SK-N-SH (cell line): ENCODE data around the gene TRABD2A. TPM values are rescaled to one million over a fixed set of nuclear protein-coding genes. Genes with fewer than 3 reads are reported as not detected.
"Not testable (repeated sequence)": the region's sequence is repeated elsewhere in the genome, so short reads cannot be mapped to it uniquely, and the experiment has no call there.

ENCODE experiments used
- CTCF ChIA-PET: fragments of 300-600, 350-600 bp; formaldehyde crosslinking; extraction: SDS; loops from one replicate; lab custom pipeline; 2021; lab: Yijun Ruan, JAX
- POLR2A ChIA-PET: fragments of 350-600 bp; sonication (Branson Sonifier 250); formaldehyde crosslinking; extraction: SDS; loops from one replicate; lab custom pipeline; 2020; ENCODE audit warnings: antibody characterized with exemption, inconsistent platforms; lab: Yijun Ruan, JAX
- DNase-seq: peaks from one replicate; pipeline ENCODE4 v3.0.0; 2012
- H2AFZ ChIP-seq: fragments of 200-600 bp; sonication (generic); 2 replicates; pipeline ENCODE4 v1.8.1; 2016; ENCODE audit warnings: antibody characterized with exemption, mild to moderate bottlenecking, low read depth
- H3F3A ChIP-seq: fragments of 200-600 bp; sonication (generic); replicated peaks from 2 replicates; pipeline ENCODE3; 2016; ENCODE audit warnings: antibody characterized with exemption, mild to moderate bottlenecking; ENCODE audit not compliant: insufficient read depth
- H3K27ac ChIP-seq, 2 experiments: fragments of 200-500 bp in 1 of 2; fragments of 200-600 bp in 1 of 2; sonication (Bioruptor generic) in 1 of 2; sonication (generic), shearing (Covaris generic) in 1 of 2; 2 replicates each; pipeline versions ENCODE4 v1.5.1 to v1.6.1; 2014 to 2016; ENCODE audit warnings: low read depth in 2 of 2, inconsistent platforms in 1 of 2, low read length in 1 of 2, mild to moderate bottlenecking in 1 of 2, mixed read lengths in 1 of 2
- H3K27me3 ChIP-seq: fragments of 200-600 bp; sonication (generic), shearing (Covaris generic); 2 replicates; pipeline ENCODE4 v1.6.1; 2016; ENCODE audit warnings: mixed run types; ENCODE audit not compliant: insufficient read depth
- H3K36me3 ChIP-seq, 2 experiments: fragments of 200-500 bp in 1 of 2; fragments of 200-600 bp in 1 of 2; sonication (Bioruptor generic) in 1 of 2; sonication (generic) in 1 of 2; replicated peaks in 1 of 2; 2 replicates each; pipeline versions ENCODE3 to v1.5.1; 2014 to 2016; ENCODE audit warnings: low read length in 1 of 2, mild to moderate bottlenecking in 1 of 2; ENCODE audit not compliant: insufficient read depth in 2 of 2, control insufficient read depth in 1 of 2
- H3K4me1 ChIP-seq, 2 experiments: fragments of 200-500 bp in 1 of 2; fragments of 200-600 bp in 1 of 2; sonication (Bioruptor generic) in 1 of 2; sonication (generic), shearing (Covaris generic) in 1 of 2; 2 replicates each; pipeline versions ENCODE4 v1.5.1 to v1.6.1; 2014 to 2016; ENCODE audit warnings: low read depth in 1 of 2, low read length in 1 of 2, mixed run types in 1 of 2; ENCODE audit not compliant: insufficient read depth in 2 of 2, control insufficient read depth in 1 of 2
- H3K4me2 ChIP-seq: fragments of 200-600 bp; sonication (generic), shearing (Covaris generic); 2 replicates; pipeline ENCODE4 v1.6.1; 2017; ENCODE audit warnings: mixed run types
- H3K4me3 ChIP-seq, 2 experiments: fragments of 200-500 bp in 1 of 2; fragments of 200-600 bp in 1 of 2; sonication (Bioruptor generic) in 1 of 2; sonication (generic), shearing (Covaris generic) in 1 of 2; 2 replicates each; pipeline versions ENCODE4 v1.5.1 to v1.8.1; 2014 to 2016; ENCODE audit warnings: low read depth in 2 of 2, inconsistent platforms in 1 of 2, low read length in 1 of 2, mild to moderate bottlenecking in 1 of 2, mixed read lengths in 1 of 2, moderate library complexity in 1 of 2
- H3K79me2 ChIP-seq: fragments of 200-600 bp; sonication (generic); 2 replicates; pipeline ENCODE4 v1.8.1; 2017; ENCODE audit warnings: mild to moderate bottlenecking; ENCODE audit not compliant: insufficient read depth
- H3K9ac ChIP-seq: fragments of 200-600 bp; sonication (generic); 2 replicates; pipeline ENCODE4 v1.6.1; 2017; ENCODE audit warnings: mixed run types
- H3K9me2 ChIP-seq: fragments of 200-600 bp; sonication (generic); 2 replicates; pipeline ENCODE4 v1.6.1; 2017; ENCODE audit warnings: mixed run types
- H3K9me3 ChIP-seq: fragments of 200-600 bp; sonication (generic); 2 replicates; pipeline ENCODE4 v1.6.1; 2017; ENCODE audit warnings: mixed run types, mild to moderate bottlenecking, moderate library complexity
- H4K20me1 ChIP-seq: fragments of 200-600 bp; sonication (generic); 2 replicates; pipeline ENCODE4 v1.6.1; 2017; ENCODE audit warnings: mild to moderate bottlenecking, mixed run types; ENCODE audit not compliant: insufficient read depth
- ELF1 ChIP-seq: IDR thresholded peaks from 2 replicates; pipeline ENCODE4 v1.4.0; 2012
- IRF3 ChIP-seq: fragments of 150-350 bp; IDR thresholded peaks from 2 replicates; pipeline ENCODE4 v1.6.1; 2016; ENCODE audit warnings: mild to moderate bottlenecking, low read depth, low read length
- MAX ChIP-seq: IDR thresholded peaks from 2 replicates; pipeline ENCODE4 v1.4.0; 2012; ENCODE audit warnings: low read depth
- NFIC ChIP-seq: IDR thresholded peaks from 2 replicates; pipeline ENCODE4 v1.4.0; 2012; ENCODE audit warnings: borderline replicate concordance
- NRF1 ChIP-seq: IDR thresholded peaks from 2 replicates; pipeline ENCODE4 v1.6.1; 2012; ENCODE audit warnings: low read depth, mild to moderate bottlenecking, low read length
- PBX3 ChIP-seq: IDR thresholded peaks from 2 replicates; pipeline ENCODE4; 2012
- POLR2AphosphoS5 ChIP-seq: IDR thresholded peaks from 2 replicates; pipeline ENCODE4 v1.6.1; 2012; ENCODE audit warnings: low read depth, low read length
- RCOR1 ChIP-seq: fragments of 150-350 bp; IDR thresholded peaks from 2 replicates; pipeline ENCODE4 v1.6.1; 2017; ENCODE audit warnings: antibody characterized with exemption, low read length
- RXRA ChIP-seq: IDR thresholded peaks from 2 replicates; pipeline ENCODE4 v1.4.0; 2012; ENCODE audit warnings: low read depth, mild to moderate bottlenecking, borderline replicate concordance
- SIN3A ChIP-seq: IDR thresholded peaks from 2 replicates; pipeline ENCODE4 v1.6.1; 2012; ENCODE audit warnings: low read depth, mild to moderate bottlenecking, low read length, moderate library complexity, borderline replicate concordance
- TCF12 ChIP-seq: IDR thresholded peaks from 2 replicates; pipeline ENCODE4 v1.4.0; 2012
- TEAD4 ChIP-seq: IDR thresholded peaks from 2 replicates; pipeline ENCODE4 v1.4.0; 2012; ENCODE audit warnings: mild to moderate bottlenecking, borderline replicate concordance; ENCODE audit not compliant: insufficient read depth
- USF1 ChIP-seq: IDR thresholded peaks from 2 replicates; pipeline ENCODE4 v1.4.0; 2012; ENCODE audit warnings: low read depth, borderline replicate concordance
- USF2 ChIP-seq: fragments of 150-350 bp; IDR thresholded peaks from 2 replicates; pipeline ENCODE4 v1.6.1; 2017; ENCODE audit warnings: antibody characterized with exemption, low read length, low read depth, borderline replicate concordance
- YY1 ChIP-seq: IDR thresholded peaks from 2 replicates; pipeline ENCODE4 v1.4.0; 2012; ENCODE audit warnings: low read depth, mild to moderate bottlenecking
- WGBS: methylation state at CpG from one replicate; pipeline ENCODE4 v1.1.6; 2017; ENCODE audit warnings: low lambda C conversion rate; 5-methylcytosine and 5-hydroxymethylcytosine counted together
- polyA plus RNA-seq, 3 experiments: library from polyadenylated mRNA; depleted of rRNA; stranded (reverse); fragments of >200 nt; gene quantifications; 2 replicates each; pipeline ENCODE4 v1.2.3, GENCODE V29; 2012

Gene TRABD2A
- polyA plus RNA-seq, 1 of the 3 experiments (the other 2 are of a cell fraction), result 3.0 TPM

- H3K4me3 ChIP-seq, result no peak overlapping the region
- TF ChIP-seq PBX3, result no peak
- TF ChIP-seq RCOR1, result no peak
- no peak for TF ChIP-seq USF1
- TF ChIP-seq ELF1, result no peak
- no peak for TF ChIP-seq RXRA
- TF ChIP-seq POLR2AphosphoS5, result no peak
- TF ChIP-seq TCF12, result no peak
- no peak for TF ChIP-seq NRF1
- TF ChIP-seq YY1, result no peak
- TF ChIP-seq USF2, result no peak
- TF ChIP-seq IRF3, result no peak
- no peak for TF ChIP-seq SIN3A
- no peak for TF ChIP-seq MAX
- TF ChIP-seq TEAD4, result no peak
- no peak for TF ChIP-seq NFIC
- 62% methylated on average over 3 of the region's 3 CpGs for WGBS
- ChIA-PET CTCF (no interaction called here), POLR2A (no interaction called here)
- peaks cover 2 to 8% of the 10 kb centered on the region in 2 experiments; a peak in 2 of 4 replicates for H3K4me1 ChIP-seq
- no peak for DNase-seq
- no peaks in the 10 kb centered on the region for H3K9me2 ChIP-seq
- no peak overlapping the region for H2AFZ ChIP-seq
- no peak overlapping the region for H3K27ac ChIP-seq
- H3K9ac ChIP-seq, result no peak overlapping the region
- H3K27me3 ChIP-seq, result peaks cover 24% of the 10 kb centered on the region
- no peaks in the 10 kb centered on the region for H4K20me1 ChIP-seq
- no peaks in the 10 kb centered on the region for H3K36me3 ChIP-seq
- H3K4me2 ChIP-seq, result no peak overlapping the region
- H3F3A ChIP-seq, result no peaks in the 10 kb centered on the region
- no peaks in the 10 kb centered on the region for H3K9me3 ChIP-seq
- no peaks in the 10 kb centered on the region for H3K79me2 ChIP-seq
Measured at GRCh38 chr2:84876369-84876768, 4.5 kb downstream of the TRABD2A start.

- DNase-seq, H3K27ac ChIP-seq, H3K4me1 ChIP-seq, H2AFZ ChIP-seq, H3K4me2 ChIP-seq, CTCF ChIA-PET, H3K9me2 ChIP-seq, H3K9me3 ChIP-seq, H3K79me2 ChIP-seq, H3K36me3 ChIP-seq, H3F3A ChIP-seq, H4K20me1 ChIP-seq, H3K9ac ChIP-seq, H3K4me3 ChIP-seq: not testable (repeated sequence)
- POLR2A ChIA-PET, result interaction anchor here (0.6 kb wide), 1 partner anchor 43 kb away, joined by 3 read pairs; no protein-coding TSS in a partner anchor
- 70% methylated on average over 1 of the region's 1 CpG for WGBS
- H3K27me3 ChIP-seq, result peaks cover 22% of the 10 kb centered on the region
Measured at GRCh38 chr2:84875619-84876018, 5.3 kb downstream of the TRABD2A start.
